Stimulated activated CD4-positive, alpha-beta T cell treated with anti-CD3 and anti-CD28 coated beads, TNF-alpha, amount 100 ng/mL, for 4 hours (primary cell): ENCODE results near the gene CCZ1B.
"Not testable (repeated sequence)": the region's sequence is repeated elsewhere in the genome, so short reads cannot be mapped to it uniquely, and the experiment has no call there.

Source experiments
- DNase-seq, 3 experiments: peaks; one replicate each; pipeline ENCODE4 v3.0.0-alpha.2; 2020; ENCODE audit warnings: low read depth in 3 of 3

Gene CCZ1B

DNA sequence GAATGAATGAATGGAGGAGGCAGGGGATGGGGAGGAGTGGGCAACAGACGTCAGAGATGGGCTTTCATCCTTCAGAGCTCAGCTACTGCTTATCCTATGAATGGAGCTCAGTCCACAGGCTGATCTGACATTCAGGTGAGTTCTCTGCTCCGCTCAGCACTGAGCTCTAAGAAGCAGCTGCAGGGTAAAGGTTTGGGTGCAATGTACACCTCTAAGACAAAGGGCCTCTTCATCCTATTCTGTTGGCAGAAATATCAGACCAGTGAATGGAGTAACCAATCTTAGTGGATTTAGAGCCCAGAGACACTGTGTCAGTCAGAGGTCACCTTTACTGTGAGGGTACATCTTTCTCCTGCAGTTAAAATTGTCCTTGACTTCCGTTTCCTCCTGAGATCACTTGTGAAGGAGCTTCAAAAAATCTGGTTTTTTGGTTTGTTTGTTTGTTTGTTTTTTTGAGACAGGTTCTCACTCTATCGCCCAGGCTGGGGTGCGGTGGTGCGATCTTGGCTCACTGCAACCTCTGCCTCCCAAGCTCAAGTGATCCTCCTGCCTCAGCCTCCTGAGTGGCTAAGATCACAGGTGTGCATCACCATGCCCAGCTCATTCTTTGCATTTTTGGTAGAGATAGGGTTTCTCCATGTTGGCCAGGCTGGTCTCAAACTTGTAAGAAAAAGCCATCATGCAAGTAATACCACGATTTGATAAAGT, 5.1 kb upstream of the CCZ1B start:
- no peak for DNase-seq

DNA sequence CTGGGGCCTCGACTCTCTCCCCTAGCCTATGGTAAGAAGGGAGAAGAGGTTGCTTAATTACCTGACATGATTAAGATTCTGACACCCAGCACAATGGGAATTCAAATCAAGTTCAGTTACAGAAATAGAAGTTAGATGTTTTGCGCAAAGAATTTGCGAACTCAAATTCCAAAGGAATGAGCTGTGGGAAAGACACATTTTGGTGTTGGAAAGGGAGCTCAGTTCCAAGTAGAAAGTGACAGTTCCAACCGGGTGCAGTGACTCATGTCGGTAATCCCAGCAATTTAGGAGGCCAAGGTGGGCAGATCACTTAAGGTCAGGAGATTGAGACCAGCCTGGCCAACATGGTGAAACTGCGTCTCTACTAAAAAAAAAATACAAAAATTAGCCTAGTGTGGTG, 4.0 kb upstream of the CCZ1B start:
- DNase-seq: not testable (repeated sequence)

DNA sequence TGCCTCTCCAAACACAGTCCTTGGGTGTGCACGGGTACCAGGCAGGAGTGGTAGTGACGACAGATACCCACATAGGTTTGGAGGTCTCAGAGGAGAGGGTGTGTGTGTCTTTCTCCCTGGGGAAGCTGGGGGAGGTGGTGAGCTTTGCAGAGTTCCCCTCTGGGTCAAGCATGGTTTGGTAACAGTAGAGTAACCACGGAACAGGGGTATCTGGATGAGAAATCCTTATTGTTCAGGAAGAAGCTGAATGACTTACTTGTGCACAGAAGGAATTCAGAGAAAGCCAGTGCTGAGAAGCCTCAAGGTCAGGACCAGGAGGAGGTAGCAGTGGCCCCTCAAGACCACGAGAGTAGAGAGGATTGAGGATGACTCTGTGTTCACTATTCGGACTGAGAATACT, 3.5 kb upstream of the CCZ1B start:
- not testable (repeated sequence) for DNase-seq

DNA sequence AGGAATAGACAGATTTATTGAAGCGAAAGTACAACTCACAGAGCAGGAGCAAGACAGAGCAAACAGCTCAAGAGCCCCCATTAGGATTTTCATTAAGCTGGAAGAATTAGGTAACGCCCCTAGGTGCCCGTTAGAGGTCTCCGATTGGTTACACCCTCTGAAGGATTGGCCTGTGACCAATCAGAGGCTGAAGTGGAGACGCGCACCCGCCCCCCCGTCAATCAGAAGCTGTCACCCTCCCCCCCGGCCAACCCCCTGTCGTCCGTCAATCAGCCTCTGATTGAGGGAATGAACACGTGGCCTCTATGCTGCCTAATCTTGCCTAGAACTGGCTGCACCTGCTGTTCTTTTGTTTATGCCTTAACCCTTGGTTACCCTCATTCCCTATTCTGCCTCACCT, 1.1 kb upstream of the CCZ1B start:
- not testable (repeated sequence) for DNase-seq

DNA sequence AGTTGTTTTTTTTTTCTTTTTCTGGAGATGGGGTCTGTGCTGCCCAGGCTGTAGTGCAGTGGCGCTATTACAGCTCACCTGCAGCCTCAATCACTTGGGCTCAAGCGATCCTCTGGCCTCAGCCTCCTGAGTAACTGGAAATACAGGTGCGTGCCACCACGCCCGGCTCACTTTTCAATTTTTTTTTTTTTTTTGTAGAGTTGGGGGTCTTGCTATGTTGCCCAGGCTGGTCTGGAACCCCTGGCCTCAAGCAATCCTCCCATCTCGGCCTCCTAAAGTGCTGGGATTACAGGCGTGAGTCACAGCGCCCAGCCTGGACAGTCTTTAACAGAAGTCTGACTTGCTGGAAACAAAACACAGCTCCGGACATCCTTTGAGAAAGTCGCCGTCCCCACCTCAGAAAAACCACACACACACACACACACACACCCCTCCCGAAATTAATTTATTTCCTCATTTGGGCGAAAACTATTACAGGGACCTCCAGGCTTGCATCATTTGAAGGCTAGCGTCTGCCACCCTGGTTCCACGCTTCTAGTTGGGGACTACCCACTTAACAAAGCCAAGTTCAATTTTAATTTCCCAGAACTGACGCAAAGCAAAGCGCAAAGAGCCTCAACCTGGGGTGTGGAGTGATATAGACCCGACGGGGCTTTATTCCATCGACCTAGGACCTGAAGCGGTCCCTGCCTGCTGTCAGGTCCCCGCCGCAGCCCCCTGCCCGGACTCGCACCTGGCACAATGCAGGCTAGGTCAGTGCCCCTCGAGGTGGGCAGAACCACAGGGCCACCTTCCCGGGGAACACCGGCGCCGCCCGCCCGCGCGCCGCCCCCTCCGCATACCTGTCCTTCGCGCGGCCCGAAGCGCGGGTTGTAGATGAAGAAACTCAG, 594 bp downstream of the CCZ1B start:
- DNase-seq: not testable (repeated sequence)

DNA sequence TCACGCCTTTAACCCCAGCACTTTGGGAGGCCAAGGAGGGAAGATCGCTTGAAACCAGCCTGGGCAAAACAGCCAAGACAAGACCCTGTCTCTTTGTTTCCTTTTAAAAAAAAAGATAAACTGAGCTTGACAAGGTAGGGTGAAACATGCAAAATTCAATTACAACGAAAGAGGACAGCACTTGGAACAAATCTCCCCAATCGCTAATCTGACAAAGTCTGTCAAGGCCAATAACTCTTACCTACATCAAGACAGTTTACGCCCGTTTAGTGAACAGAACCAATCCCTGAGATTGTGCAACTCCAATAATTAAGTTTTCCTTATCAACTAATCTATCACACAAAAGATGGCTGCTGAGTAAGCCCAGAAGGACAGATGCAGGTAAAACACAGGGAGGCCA, 4.5 kb downstream of the CCZ1B start:
- not testable (repeated sequence) for DNase-seq

DNA sequence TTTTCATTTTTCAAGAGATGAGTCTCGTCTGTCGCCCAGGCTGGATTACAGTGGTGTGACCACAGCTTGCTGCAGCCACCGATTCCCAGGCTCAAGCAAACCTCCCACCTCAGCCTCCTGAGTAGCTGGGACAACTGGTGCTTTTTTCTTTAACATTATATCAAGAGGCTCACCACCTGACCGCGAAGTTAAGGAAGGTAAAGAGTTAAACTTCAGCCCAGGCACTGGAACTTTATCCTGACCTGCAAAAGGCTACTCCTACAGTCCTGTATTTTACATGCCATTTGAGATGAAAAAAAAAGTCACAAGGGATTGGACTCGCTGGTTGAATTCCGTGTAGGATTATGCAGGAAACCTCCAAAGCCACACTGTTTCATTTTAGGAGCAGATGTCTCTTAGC, 10.6 kb downstream of the CCZ1B start:
- DNase-seq: not testable (repeated sequence)

DNA sequence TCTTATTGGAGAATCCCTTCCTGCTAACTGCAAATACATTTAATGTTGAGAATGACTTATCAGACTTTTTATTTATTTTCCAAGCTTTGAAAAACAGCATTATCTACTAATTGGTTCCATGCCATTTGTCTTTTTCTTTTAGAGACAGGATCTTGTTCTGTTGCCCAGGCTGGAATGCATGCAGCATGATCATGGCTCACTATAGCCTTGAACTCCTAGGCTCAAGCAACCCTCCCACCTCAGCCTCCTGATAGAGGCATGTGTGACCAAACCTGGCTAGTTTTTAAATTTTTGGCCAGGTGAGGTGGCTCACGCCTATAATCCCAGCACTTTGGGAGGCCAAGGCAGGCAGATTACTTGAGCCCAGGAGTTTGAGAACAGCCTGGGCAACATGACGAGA, 13.1 kb downstream of the CCZ1B start:
- not testable (repeated sequence) for DNase-seq

DNA sequence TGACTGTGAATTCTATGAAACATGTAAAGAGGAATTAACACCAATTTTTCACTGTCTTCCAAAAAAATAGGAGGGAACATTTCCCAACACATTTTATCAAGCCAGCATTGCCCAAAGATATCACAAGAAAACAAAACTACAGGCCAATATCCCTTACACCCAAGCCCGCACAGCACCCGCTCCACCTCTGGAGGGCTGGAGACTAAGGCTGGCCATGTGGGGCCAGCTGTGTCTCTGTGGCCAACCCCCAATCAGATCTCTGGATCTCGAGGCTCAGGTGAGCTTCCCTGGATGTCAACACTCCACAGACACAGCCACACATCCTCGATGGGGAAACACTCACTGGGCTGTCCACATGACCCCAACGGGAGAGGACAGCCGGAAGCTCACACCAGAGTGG, 18.1 kb downstream of the CCZ1B start:
- not testable (repeated sequence) for DNase-seq

DNA sequence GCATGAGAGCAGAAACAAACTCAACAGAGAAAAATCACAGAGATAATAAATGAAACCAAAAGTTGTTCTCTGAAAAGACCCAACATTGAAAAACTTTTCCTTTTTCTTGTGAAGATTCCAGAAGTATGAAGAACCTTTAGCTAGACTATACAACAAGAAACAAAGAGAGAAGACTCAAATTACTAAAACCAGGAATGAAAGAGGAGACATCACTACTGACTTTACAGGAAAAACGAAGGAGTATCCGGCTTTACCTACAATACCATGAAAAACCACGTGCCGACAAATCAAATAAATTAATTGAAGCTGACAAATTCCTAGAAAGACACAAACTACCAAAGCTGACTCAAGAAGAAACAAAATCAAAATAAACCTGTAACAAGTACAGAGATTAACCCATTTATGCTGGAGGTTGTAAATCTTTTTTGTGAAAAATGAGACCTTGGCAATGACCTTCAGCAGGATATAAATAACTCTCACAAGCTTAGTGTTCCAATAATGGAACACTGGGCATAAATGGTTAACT, 18.6 kb downstream of the CCZ1B start:
- DNase-seq: not testable (repeated sequence)

DNA sequence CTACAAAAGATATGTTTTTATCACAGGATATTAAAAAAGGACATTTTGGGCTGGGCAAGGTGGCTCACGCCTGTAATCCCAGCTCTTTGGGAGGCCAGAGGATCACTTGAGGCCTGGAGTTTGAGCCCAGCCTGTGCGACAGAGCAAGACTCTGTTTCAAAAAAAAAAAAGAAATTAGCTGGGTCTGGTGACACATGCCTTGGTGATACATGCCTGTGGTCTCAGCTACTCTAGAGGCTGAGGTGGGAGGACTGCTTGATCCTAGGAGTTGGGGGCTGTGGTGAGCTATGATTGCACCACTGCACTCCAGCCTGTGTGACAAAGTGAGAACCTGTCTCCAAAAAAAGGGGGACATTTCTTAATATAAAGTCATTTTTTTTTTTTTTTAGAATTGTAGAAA, 25.7 kb downstream of the CCZ1B start:
- DNase-seq: not testable (repeated sequence)

DNA sequence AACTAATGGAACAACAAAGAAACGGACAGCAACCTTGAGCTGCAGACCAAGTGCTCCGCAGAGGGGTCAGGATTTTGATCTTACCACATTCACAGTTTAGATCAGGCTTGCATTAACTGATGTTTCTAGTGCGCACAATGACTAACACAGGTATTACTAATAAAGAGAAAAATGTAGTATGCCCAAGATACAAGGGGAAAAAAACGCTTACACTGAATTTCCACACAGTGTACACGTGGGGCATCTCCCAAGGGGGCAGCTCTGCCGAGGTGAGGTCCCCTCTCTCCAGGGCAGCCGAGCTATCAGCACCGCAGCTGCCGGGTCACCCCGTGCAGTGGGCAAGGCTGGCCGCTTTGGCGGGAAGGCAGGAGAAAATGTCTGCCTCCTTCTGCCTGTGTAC, 26.2 kb downstream of the CCZ1B start:
- DNase-seq: not testable (repeated sequence)

DNA sequence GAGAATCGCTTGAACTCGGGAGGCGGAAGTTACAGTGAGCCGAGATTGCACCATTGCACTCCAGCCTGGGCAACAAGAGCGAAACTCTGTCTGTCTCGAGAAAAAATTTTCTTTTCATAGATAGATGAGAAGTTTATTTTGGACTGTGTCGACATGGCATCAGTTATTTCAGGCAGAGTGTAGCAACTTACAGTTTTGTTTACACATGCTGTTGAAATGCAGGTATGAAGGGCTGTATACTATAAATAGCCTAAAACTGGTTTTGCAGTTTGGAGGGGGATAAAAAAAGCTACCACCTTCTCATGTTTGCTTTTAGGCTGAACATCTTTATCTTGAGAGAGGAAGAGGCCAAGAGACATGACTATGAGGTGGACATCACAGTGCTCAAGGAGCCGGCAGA, 28.0 kb downstream of the CCZ1B start:
- not testable (repeated sequence) for DNase-seq

DNA sequence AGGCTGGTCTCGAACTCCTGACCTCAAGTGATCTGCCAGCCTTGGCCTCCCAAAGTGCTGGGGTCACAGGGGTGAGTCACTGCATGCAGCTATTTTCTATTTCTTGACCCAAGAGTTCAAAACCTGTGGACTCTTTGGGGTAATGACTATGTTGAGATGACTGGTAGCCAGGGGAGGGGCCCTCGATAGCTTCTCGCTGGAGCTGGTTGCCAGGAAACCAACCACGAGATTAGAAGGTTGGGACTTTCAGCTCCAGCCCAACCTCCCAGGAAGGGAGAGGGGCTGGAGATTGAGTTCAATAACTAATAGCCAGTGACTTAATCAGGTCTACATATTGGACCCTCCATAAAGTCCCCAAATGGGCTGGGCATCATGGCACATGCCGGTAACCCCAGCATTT, 28.9 kb downstream of the CCZ1B start:
- not testable (repeated sequence) for DNase-seq

DNA sequence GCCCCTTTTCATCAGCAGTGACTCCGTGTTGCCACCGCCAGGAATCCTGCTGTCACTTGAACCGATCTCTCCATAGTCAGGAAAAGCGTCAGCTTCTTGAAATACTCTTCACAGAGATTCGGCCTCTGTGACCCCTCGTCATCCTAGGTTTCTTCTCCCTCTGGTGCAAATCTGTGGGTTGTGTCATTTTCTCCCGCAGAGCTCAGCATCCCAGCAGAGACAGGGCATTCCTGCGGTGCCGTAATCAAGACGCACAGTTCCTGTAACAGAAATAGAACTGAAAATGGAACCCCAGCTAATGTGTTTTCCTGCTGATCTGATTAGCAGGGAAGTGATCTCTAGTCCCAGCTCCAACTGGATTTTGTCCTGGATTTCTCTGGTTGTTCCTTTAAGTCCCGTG, 31.8 kb downstream of the CCZ1B start:
- not testable (repeated sequence) for DNase-seq

DNA sequence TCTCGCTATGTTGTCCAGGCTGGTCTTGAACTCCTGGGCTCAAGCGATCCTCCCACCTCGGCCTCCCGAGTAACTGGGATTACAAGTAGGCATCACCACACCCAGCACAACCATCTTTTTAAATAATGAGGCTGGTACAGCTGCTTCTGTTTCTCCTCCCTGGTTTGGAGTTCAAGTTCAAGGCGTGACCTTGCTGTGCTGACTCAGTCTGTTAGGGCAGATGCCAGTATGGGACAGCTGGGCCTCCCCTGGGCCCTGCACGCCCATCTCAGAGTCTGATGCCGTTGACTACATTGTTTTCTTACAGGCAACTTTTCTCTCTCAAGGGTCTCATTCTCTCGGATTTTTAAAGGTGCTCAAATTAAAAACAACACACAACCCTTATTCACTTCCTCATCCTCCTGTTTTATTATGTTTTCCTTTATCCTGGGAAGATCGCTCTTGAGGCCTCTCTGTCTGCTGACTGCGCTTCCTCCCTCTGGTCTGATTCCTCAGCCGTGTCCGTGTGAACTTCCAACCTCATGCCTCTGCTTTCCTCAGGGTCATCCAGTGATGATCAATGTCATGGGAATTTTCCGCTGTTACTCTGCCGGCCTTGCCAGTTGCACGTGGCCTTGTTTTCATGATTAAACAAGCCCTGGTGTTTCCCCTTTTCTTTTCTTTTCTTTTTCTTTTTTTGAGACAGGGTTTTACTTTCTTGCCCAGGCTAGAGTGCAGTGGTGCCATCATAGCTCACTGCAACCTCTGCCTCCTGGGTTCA, 33.8 kb downstream of the CCZ1B start:
- not testable (repeated sequence) for DNase-seq

DNA sequence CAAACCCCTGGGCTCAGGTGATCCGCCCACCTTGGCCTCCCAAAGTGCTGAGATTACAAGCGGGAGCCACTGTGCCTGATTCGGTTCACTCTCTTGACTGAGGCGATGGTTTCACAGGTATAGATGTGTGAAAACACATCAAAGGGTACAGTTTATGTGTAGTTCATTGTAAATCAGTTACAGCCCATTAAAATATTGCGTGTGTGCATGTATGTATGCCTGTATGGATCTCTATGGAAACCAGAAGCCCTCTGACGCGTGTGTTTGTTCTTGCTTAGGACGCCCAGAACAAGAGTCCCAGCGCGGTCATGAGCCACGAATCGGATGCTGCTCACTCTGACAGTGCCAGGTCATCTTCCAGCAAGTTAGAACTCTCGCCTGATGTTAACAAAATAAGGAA, 36.7 kb downstream of the CCZ1B start:
- DNase-seq: not testable (repeated sequence)

DNA sequence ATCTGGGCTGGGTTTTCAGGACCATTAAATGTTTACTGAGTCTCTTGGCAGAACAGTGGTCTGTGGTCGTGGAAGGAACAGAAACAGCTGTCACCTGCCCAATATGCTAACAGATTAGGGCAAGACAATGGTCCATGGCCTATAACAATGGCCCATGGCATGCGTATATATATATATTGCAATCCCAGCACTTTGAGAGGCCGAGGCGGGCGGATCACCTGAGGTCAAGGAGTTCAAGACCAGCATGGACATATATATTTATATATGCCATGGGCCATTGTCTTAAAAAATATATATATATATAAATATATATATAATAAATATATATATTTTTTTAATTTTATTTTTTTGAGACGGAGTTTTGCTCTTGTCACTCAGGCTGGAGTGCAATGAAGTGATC, 44.5 kb downstream of the CCZ1B start:
- not testable (repeated sequence) for DNase-seq

DNA sequence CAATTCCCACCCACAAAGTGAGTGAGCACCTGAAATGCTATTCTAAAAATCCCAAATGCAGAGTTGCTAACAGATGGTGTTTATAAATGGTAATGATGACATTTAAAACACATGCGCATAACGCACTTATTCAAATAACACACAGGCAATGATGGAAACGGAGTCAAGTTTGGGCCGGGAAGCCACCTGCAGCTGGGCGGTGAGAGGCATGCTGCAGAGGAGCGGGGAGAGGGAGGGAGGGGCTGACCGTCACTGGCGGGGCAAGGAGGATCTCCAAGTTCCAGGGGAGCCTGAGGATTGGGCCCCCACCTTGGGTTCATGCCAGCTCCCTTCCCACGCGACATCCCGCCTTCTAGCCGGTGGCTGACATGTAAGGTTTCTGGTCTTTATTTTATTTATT, 64.9 kb downstream of the CCZ1B start:
- DNase-seq: not testable (repeated sequence)

DNA sequence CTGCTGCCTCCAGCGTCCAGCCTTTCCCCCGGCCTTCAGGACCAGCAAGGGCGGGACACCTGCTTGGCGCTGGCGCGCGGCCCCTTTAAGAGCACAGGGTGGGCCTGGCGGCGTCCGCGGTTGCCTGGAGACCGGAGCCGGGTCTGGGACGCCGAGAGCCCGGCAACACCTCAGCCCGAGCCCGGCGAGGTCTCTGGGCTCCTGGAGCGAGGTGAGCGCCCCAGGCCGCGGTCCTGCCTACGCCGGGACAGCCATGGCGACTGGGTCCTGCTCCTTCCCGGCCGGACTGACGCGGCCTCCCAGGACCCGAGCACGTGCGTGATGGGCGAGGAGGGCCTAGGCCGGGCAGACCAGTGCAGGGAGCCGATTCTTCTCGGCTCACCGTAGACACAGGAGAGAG, 72.1 kb downstream of the CCZ1B start, which contains the start of gene RSPH10B2:
RSPH10B2 (plus strand) TSS at position 140 of the 400 bp plus-strand sequence. CDS start 3,575 bp downstream, outside the sequence.
- DNase-seq: not testable (repeated sequence)

DNA sequence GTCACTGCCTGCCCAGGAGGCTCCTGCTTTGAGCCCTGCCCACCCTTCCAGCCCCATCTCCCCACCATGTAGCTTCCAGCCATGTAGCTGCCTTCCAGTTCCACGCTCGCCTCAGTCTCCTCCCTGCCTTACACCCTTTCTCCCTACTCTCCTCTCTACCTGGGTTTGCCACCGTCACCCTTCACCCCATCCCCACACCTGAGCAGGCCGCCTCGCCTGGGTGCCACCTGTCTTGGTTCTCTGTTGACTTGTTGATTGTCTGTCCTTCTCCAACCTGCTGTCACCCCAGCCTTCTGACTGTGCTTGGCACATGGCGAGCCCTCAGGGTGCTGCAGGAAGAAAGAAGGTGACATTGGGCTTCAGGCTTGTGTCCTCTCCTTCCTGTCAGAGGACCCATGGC, 75.9 kb downstream of the CCZ1B start:
- not testable (repeated sequence) for DNase-seq

DNA sequence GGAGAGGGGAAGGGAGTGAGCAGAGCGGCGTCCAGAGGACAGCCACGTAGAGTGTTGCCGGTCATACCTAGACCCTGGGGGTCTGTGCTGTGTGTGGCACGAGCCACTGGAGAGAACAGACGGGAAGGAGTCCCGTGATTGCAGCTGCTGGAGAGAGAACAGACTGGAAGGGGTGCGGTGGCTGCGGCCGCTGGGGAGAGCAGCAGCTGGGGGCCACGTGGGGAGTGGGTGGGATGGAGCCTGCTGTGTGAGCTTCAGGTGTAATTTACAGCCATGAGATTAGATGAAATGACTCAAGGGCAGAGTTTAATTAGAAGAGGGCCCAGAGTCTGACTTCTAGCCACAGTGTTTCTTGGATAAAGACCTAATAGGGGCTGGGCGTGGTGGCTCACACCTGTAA, 76.7 kb downstream of the CCZ1B start:
- not testable (repeated sequence) for DNase-seq
